Thoracic aorta (tissue), 2 donors: ENCODE measurements around the gene DARS1. TPM values are rescaled to one million over a fixed set of nuclear protein-coding genes. Genes with fewer than 3 reads are reported as not detected.

ENCODE experiments used
- ATAC-seq: fragments of 150-250 bp; one replicate; pipeline ENCODE4 v1.8.0; 2017; ENCODE audit warnings: low read depth; ENCODE audit not compliant: insufficient number of reproducible peaks, low FRiP score
- DNase-seq: peaks from one replicate; pipeline ENCODE4 v3.0.0-alpha.2; 2020; ENCODE audit warnings: low spot score
- H3K27ac ChIP-seq, 2 donors: fragments of 200-600 bp; sonication (generic); 1 replicate in 1 of 2; 2 replicates in 1 of 2; pipeline ENCODE4 v1.5.1; 2016; ENCODE audit warnings: mild to moderate bottlenecking in 2 of 2, moderate library complexity in 2 of 2
- H3K27me3 ChIP-seq: fragments of 200-600 bp; sonication (generic); replicated peaks from 2 replicates; pipeline ENCODE4 v1.6.0; 2016; ENCODE audit warnings: mild to moderate bottlenecking; ENCODE audit not compliant: insufficient read depth
- H3K36me3 ChIP-seq: fragments of 200-600 bp; sonication (generic); one replicate; pipeline ENCODE4 v1.5.1; 2016
- H3K4me1 ChIP-seq, 2 donors: fragments of 200-600 bp; sonication (generic); 1 replicate in 1 of 2; 2 replicates in 1 of 2; pipeline versions ENCODE4 v1.5.1 to v1.6.0; 2016; ENCODE audit warnings: low read depth in 2 of 2, mild to moderate bottlenecking in 1 of 2; ENCODE audit not compliant: control insufficient read depth in 1 of 2
- H3K4me3 ChIP-seq: fragments of 200-600 bp; sonication (generic); 2 replicates; pipeline ENCODE4 v1.5.1; 2016; ENCODE audit warnings: mild to moderate bottlenecking
- H3K9me3 ChIP-seq: fragments of 200-600 bp; sonication (generic); 2 replicates; pipeline ENCODE4 v1.5.1; 2016
- CTCF ChIP-seq: fragments of 200-600 bp; sonication (generic); IDR thresholded peaks from one replicate; pipeline ENCODE4 v1.5.1; 2019; ENCODE audit warnings: antibody characterized with exemption
- total RNA-seq, 2 donors: library from RNA; depleted of rRNA; stranded (reverse); fragments of >200 nt; gene quantifications; one replicate each; pipeline versions ENCODE4 v1.1.0 to v1.2.3, GENCODE V29; 2016

Gene DARS1
- total RNA-seq, 2 donors from 2014 or later, result 42.8 to 67.9 TPM

- Histone ChIP-seq H3K36me3 (no peaks in the 10 kb centered on the region), H3K4me3 (no peak overlapping the region), H3K9me3 (no peaks in the 10 kb centered on the region), H3K27me3 (no peaks in the 10 kb centered on the region), H3K27ac (no peak overlapping the region), H3K4me1 (peaks cover 0 to 5% of the 10 kb centered on the region in 2 donors)
- ATAC-seq (no peak), DNase-seq (no peak)
- no peak for TF ChIP-seq CTCF
Measured at GRCh38 chr2:136030406-136030805, 45.0 kb upstream of the DARS1 start.

DNA sequence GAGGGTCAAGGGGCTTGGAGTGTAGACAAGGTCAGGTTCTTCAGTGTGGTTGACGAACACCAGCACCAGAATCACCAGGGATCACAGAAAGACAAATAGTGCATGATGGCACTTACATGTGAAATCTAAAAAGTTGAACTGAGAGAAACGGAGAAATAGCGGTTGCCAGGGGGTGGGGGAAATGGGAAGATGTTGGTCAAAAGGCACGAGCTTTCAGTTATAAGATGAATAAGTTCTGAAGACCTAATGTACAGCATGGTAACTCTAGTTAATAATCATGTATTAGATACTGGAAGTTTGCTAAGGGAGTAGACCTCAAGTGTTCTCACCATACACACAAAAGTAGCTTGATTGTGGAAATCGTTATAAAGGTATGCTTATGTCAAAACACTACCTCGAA lies 43.7 kb upstream of the DARS1 start:
- no peak for ATAC-seq
- Histone ChIP-seq H3K9me3 (no peaks in the 10 kb centered on the region), H3K36me3 (no peaks in the 10 kb centered on the region), H3K27ac (no peak overlapping the region), H3K4me3 (no peak overlapping the region), H3K27me3 (no peaks in the 10 kb centered on the region), H3K4me1 (peaks cover 0 to 6% of the 10 kb centered on the region in 2 donors)
- DNase-seq, result no peak
- TF ChIP-seq CTCF, result no peak

DNA sequence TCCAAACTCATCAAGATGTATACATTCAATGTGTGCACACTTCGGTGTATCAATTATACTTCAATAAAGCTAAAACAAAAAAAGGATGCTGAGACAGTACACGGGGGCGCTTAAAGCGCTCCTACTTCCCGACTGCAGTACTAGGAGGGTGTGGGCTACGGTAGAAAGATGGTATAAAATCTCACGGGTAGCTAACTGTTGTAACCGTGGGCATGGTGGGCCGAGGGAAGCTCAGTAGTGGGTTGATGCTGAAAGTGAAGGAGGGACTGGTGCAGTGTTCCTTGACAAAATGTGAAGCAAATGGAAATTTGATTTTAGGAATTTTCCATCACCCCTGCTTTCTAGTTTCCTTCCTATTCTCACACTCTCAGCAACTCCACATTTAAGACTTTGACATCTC lies 42.6 kb upstream of the DARS1 start:
- no peak overlapping the region for H3K4me3 ChIP-seq
- H3K4me1 ChIP-seq, result peaks cover 0 to 6% of the 10 kb centered on the region in 2 donors
- no peaks in the 10 kb centered on the region for H3K9me3 ChIP-seq
- H3K27ac ChIP-seq, result no peak overlapping the region
- H3K27me3 ChIP-seq, result no peaks in the 10 kb centered on the region
- DNase-seq (no peak), ATAC-seq (no peak)
- H3K36me3 ChIP-seq, result no peaks in the 10 kb centered on the region
- no peak for TF ChIP-seq CTCF

DNA sequence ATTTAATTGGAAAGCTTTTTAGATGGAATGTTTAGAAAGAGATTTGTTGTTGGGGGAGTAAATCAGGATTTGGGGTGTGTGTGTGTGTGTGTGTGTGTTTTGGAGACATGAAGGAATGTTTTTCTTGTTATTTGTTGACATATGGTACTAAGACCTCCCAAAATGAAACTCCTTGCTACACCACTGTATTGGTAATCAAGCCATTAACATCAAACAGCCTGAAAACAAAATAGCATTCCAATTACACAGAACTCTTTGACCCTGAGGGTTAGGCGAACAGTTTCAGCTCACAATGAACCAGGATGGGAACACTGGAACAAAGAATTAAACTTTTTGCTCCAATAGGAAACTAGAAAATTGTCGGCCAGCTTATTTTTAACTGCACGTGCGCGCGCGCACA lies 41.7 kb upstream of the DARS1 start:
- Histone ChIP-seq H3K9me3 (no peaks in the 10 kb centered on the region), H3K36me3 (no peaks in the 10 kb centered on the region), H3K27ac (no peak overlapping the region), H3K4me3 (no peak overlapping the region), H3K4me1 (peaks cover 0 to 6% of the 10 kb centered on the region in 2 donors), H3K27me3 (no peaks in the 10 kb centered on the region)
- no peak for TF ChIP-seq CTCF
- ATAC-seq, result no peak
- no peak for DNase-seq

DNA sequence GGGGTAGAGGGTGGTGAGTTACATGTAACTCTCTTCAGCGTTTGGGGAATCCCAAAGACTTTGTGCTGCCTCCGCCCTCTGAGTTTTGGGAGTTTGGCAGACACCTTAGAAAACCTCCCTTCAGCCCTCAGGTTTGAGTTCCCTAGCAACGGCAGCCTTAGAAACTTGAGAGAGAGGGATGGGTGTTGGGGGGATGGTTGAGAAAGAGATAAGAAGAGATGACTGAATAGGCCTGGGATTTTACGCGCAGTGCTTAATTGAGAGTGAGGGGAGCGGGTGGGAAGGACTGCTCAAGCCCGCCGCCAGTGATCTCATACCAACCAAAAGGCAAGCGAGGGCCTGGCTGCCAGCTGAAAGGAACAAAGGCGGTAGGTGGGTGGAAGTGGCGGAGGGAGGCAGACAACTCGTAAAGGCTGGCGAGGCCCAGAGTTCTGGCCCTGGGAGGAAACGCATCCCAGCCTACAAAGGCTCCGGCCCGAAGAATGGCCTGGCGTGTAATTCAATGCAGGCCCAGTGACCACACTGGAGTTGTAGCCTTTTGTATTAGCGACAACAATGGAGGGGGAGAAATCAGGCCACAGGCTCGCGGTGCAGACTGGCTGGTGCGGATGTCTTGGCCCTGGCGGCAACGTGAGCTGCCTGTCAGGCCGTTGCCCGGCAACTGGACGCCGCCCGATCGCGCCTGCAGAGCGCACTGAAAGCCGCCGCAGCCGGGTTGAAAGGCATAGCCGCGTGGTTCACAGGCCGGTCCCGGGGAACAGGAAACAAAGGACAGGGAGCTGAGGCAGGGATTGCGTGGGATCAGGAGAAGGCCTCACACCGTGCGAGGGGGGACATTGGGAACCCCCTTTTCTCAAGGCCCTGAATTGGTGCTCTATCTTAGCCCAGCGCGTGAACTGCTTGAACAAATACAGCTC lies 39.9 kb upstream of the DARS1 start:
- Histone ChIP-seq H3K27me3 (no peaks in the 10 kb centered on the region), H3K4me1 (peaks cover 0 to 6% of the 10 kb centered on the region in 2 donors), H3K36me3 (no peaks in the 10 kb centered on the region), H3K27ac (no peak overlapping the region), H3K4me3 (peak overlapping the region; percentile 26), H3K9me3 (no peaks in the 10 kb centered on the region)
- ATAC-seq (no peak), DNase-seq (no peak)
- no peak for TF ChIP-seq CTCF
